ENCODE measurements around the gene MPG.
A peak's percentile ranks its signal among the peaks of the same experiment; 100 is the strongest.
"Not testable (repeated sequence)": the region's sequence is repeated elsewhere in the genome, so short reads cannot be mapped to it uniquely, and the experiment has no call there.

Gene MPG, protein sequence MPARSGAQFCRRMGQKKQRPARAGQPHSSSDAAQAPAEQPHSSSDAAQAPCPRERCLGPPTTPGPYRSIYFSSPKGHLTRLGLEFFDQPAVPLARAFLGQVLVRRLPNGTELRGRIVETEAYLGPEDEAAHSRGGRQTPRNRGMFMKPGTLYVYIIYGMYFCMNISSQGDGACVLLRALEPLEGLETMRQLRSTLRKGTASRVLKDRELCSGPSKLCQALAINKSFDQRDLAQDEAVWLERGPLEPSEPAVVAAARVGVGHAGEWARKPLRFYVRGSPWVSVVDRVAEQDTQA

DNA sequence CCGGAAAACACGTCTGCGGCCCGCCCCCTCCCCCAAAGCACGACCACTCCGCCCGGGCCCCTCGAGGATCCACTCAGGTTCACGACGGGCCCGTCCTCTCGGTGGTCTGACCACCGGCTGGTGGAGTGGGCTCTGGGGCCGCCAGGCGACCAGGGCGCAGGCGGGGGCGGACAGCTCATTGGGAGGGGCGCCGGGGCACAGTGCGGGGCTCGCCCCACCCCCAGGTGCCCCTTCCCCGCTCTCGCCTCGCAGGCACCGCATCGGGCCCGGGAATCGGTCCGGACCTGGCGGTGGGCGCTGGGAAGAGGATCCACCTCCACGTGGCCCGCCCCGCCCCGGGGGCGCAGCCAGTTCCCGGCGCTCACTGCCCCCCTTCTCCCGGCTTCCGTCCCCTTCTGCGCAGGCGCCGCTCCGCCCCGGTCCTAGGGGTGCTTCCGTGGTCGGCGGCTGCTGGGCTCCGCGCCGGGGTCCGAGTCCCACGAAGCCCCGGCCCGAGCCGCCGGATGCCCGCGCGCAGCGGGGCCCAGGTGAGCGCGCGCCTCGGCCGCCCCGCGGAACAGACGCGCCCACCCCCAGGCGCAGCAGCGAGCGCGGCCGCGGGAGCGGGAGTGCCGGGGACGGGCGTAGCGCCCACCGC, at the start of gene MPG:
Gene MPG (plus strand): TSS at position 419 of the 637 bp plus-strand sequence. CDS start 85 bp downstream, at position 504.
- DNase-seq (ENCODE audit: extremely low spot score) = peak; percentile 87
- ChIA-PET POLR2A (interaction anchor here (0.9 to 2.0 kb wide), 7 partner anchors 11 to 24 kb away, joined by 3 to 13 read pairs (median 4); partner anchors contain the start of genes POLR3K and SNRNP25), CTCF (interaction anchor here (1.5 kb wide), 1 partner anchor 19 kb away, joined by 6 read pairs; no protein-coding TSS in a partner anchor)
- no peak for TF ChIP-seq SUZ12 (IDR thresholded peaks at IDR 0.05)
- no peak for TF ChIP-seq ELF4 (IDR thresholded peaks at IDR 0.05)
- TF ChIP-seq, protein P1, sequence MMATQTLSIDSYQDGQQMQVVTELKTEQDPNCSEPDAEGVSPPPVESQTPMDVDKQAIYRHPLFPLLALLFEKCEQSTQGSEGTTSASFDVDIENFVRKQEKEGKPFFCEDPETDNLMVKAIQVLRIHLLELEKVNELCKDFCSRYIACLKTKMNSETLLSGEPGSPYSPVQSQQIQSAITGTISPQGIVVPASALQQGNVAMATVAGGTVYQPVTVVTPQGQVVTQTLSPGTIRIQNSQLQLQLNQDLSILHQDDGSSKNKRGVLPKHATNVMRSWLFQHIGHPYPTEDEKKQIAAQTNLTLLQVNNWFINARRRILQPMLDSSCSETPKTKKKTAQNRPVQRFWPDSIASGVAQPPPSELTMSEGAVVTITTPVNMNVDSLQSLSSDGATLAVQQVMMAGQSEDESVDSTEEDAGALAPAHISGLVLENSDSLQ (IDR thresholded peaks at IDR 0.05) = no peak
- TF ChIP-seq ZNF384 (IDR thresholded peaks at IDR 0.05) = no peak
- no peak for TF ChIP-seq NFRKB (IDR thresholded peaks at IDR 0.05)
- TF ChIP-seq FOXM1 (IDR thresholded peaks at IDR 0.05; ENCODE audit: borderline replicate concordance) = peak; percentile 60; the same call in 1 of the 2 replicates
- no peak for TF ChIP-seq CTBP1 (IDR thresholded peaks at IDR 0.05; ENCODE audit: borderline replicate concordance)
- no peak for TF ChIP-seq HDGF (IDR thresholded peaks at IDR 0.05; ENCODE audit: borderline replicate concordance)

DNA sequence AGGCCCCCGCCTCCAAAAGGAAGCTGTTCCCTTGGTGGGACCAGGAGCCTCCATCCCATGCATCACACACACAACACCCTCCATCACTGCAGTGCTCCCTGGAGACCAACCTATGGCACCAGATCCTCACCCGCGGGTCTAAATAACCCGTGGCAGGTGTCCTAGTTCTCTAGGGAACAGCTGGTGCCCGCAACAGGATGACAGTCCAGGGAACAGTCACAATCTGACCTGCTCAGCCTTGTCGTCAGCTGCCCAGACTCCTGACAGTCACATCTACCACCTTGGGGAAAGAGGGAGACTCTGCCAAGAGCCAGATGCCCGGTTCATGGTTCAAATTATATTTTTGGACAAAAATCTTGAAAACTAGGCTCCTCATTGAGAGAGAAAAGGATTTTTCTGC, 47.4 kb upstream of the MPG start:
- POLR2A ChIA-PET; DNase-seq (ENCODE audit: extremely low spot score); CTCF ChIA-PET: not testable (repeated sequence)

DNA sequence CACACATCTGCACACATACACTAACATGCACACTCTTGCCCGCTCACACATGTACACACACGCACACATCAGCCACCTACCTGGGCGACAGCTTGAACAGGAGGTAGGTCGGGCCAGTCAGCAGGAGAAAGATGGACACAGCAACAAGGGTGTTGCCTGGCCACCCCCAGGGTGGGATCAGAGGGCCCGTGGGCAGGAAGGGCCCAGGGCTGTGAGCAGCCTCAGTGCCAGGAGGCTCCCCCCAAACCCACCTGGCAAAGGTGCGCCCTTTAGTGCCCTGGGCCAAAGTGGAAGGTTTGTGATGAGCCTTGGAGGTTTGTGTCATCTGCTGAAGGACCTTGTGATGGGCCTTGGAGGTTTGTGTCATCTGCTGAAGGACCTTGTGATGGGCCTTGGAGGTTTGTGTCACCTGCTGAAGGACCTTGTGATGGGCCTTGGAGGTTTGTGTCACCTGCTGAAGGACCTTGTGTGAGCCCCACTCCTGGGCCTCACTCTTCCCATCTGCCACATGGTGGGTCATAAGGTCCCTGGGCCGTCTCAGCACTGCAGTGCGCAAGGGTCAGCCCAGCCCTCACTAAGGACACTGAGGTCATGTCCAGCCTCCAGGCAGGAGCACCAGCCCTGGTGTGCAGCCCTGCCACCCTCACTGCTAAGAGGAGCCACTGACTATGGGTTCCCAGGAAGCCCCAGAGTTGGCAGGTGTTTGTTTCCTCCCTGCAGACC, 44.7 kb upstream of the MPG start:
- DNase-seq (ENCODE audit: extremely low spot score); CTCF ChIA-PET; POLR2A ChIA-PET: not testable (repeated sequence)

DNA sequence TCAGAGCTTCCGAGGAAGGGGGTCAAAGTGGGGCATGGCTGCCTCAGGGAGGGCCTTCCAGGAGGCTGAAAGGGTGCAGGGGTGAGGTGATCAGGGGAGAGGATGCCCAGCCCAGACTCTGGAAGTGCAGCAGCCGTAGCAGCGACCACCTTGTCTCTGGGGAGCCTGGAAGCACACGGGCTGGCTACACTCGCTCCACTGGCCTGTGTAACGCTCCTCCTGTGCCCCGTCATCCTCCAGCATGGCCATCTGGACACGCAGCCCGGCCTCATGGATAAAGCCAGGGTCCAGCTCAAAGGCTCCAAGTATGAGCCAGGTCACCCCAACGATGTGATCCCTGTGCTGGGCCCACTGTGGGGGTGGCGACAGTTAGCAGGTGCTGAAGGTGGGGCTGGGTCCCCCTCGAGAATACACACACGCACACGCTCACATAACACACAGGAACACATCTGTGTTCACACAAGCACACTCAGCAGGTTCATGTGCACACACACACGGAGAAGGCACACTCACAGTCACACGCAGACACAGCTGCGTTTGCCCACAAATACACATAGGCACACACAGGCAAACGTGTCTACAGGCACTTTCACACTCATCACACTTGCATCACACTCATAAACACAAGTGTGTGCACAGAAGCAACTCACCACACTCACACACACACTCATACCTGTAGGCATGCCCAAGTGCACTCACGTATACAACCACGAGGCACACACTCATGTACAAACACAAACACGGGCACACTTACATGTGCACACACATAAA, 44.0 kb upstream of the MPG start:
- TF ChIP-seq TARDBP (IDR thresholded peaks at IDR 0.05) (peak; percentile 90), FOXK2 (IDR thresholded peaks at IDR 0.05) (no peak)
- DNase-seq (ENCODE audit: extremely low spot score) = no peak
- ChIA-PET CTCF (no interaction called here), POLR2A (no interaction called here)

DNA sequence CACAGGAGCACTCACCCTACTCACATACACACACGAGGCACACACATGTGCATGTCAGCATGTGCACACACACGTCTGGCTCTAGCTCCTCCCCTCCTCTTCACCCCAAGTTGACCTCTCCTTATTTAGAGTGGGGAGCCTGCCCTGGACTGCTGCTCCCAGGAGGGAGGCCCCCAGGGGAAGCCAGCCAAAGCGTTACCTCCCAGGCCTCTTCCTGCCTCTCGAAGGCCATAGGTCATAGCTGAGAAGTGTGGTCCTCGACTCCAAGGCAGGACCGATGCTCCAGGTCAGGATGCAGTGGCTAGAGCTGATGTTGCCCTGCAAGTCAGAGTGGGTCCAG, 43.4 kb upstream of the MPG start:
- ChIA-PET POLR2A (no interaction called here), CTCF (no interaction called here)
- TF ChIP-seq, protein P1 (IDR thresholded peaks at IDR 0.05) = no peak
- TF ChIP-seq BHLHE40 (IDR thresholded peaks at IDR 0.05; ENCODE audit: borderline replicate concordance) (no peak), TARDBP (IDR thresholded peaks at IDR 0.05) (no peak), L3MBTL2 (conservative IDR thresholded peaks at IDR 0.05) (no peak), LEF1 (IDR thresholded peaks at IDR 0.05; ENCODE audit: borderline replicate concordance) (no peak)
- no peak for DNase-seq (ENCODE audit: extremely low spot score)

DNA sequence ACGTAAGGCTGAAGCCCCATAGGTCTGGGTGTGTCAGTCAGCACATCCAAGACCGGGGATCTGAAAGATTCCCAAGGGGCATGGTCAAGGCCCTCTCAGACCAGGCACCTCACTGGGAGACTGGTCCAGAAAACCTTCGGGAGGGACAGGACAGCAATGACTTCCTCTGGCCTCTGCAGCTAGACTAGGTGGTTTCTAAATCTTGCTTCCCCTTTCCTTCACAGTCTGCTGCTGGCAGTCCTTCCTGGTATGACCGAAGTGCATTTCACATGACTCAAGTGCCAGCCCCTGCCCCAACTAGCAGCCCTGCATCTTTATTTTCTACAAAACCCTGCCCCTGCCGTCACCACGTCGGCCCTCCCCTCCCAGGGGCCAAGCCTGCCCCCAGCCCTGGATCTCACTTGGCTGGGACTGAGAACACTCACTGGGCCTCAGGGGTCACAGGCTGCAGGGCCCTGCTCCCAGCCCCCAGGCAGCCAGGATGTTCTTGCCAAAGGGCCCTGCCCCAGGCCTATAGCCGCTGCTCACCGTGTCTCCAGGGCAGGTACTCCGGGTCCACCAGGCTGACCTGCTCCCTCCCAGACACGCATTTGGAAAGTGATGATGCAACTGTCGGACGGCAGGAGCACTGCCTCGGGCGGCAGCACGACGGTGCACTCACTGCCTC, 42.9 kb upstream of the MPG start:
- TF ChIP-seq FOXK2 (IDR thresholded peaks at IDR 0.05) (no peak), TARDBP (IDR thresholded peaks at IDR 0.05) (no peak)
- CTCF ChIA-PET = no interaction called here
- POLR2A ChIA-PET = no interaction called here
- no peak for DNase-seq (ENCODE audit: extremely low spot score)

DNA sequence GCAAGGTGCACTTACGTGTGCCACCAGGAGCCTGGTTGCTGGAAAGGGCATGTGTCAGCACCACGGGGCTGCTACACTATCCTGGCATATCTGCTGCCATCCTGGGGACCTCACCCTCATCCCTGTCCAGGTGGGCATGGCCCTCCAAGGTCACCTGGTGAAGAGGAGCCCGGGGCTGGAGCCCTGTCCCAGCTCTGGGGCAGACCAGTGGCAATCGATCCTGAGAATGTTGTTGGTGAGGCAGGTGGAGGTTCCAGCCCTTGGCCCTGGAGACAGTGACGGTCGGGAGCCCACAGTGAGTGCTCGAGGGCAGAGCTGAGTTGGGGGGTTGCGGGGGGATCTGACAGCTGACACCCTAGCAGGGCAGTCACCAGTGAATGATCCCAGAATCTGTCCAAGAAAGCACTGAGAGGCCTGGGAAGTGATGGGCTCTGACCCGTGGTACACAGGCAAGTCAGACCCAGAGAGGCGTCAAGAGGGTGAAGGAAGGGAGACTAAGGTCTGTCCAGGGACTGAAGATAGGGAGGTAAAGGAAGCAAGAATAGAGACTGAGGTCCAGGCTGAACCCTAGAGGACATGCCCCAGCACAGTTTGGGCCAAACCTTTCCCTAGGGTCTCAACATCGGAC, 42.2 kb upstream of the MPG start:
- ChIA-PET POLR2A (no interaction called here), CTCF (no interaction called here)
- no peak for DNase-seq (ENCODE audit: extremely low spot score)
- TF ChIP-seq ZNF384 (IDR thresholded peaks at IDR 0.05) (no peak), BHLHE40 (IDR thresholded peaks at IDR 0.05; ENCODE audit: borderline replicate concordance) (no peak), HDGF (IDR thresholded peaks at IDR 0.05; ENCODE audit: borderline replicate concordance) (no peak), SUZ12 (IDR thresholded peaks at IDR 0.05) (no peak), ARNT (IDR thresholded peaks at IDR 0.05) (no peak), FOXA1 (IDR thresholded peaks at IDR 0.05) (no peak)
- TF ChIP-seq, protein P1 (IDR thresholded peaks at IDR 0.05) = no peak
